HCT116 (cell line): ENCODE data around the gene SCGB2B2. TPM values are rescaled to one million over a fixed set of nuclear protein-coding genes. Genes with fewer than 3 reads are reported as not detected.

ENCODE experiments used
- ATAC-seq: fragments of 200-7000 bp; cut with Tn5 transposase; 2 replicates; pipeline ENCODE4 v1.9.1; 2020; ENCODE audit warnings: mild to moderate bottlenecking, moderate library complexity
- BruUV-seq: library from RNA; stranded (reverse); fragments of 400-500 nt; replicated peaks from 2 replicates; lab custom pipeline; 2021; lab: Mats Ljungman, UMichigan
- CTCF ChIA-PET: fragments of 300-600 bp; sonication (Branson Sonifier 250); formaldehyde crosslinking; loops from one replicate; lab custom pipeline; 2021; ENCODE audit warnings: antibody characterized with exemption; lab: Charles Lee
- POLR2A ChIA-PET: fragments of 300-600, 350-600 bp; sonication (Branson Sonifier 250); formaldehyde crosslinking; loops from one replicate; lab custom pipeline; 2021; ENCODE audit warnings: antibody characterized with exemption; lab: Charles Lee
- RAD21 ChIA-PET, 2 experiments: fragments of 300-600 bp; sonication (Branson Sonifier 250); formaldehyde crosslinking; loops; one replicate each; lab custom pipeline; 2023; ENCODE audit warnings: low total read pairs in 2 of 2; ENCODE audit not compliant: uncharacterized antibody in 2 of 2, unreplicated experiment in 2 of 2, low non-redundant PET in 1 of 2; lab: Charles Lee
- DNase-seq: peaks from one replicate; pipeline ENCODE4 v3.0.0-alpha.2; 2010; ENCODE audit warnings: low read depth, low spot score
- H2AFZ ChIP-seq: fragments of 200-600 bp; shearing (Covaris generic), sonication (generic); 2 replicates; pipeline ENCODE4 v1.6.1; 2017; ENCODE audit warnings: low read depth, mixed run types, mixed read lengths, antibody characterized with exemption, low read length; ENCODE audit not compliant: poor library complexity, severe bottlenecking
- H3K27ac ChIP-seq: 2 replicates; pipeline ENCODE4 v1.5.1; 2012; ENCODE audit warnings: low read depth, low read length
- H3K27me3 ChIP-seq: fragments of 200-600 bp; sonication (generic); 2 replicates; pipeline ENCODE4 v1.6.1; 2016; ENCODE audit warnings: mixed run types, low read length, mixed read lengths; ENCODE audit not compliant: insufficient read depth
- H3K36me3 ChIP-seq, 2 experiments: fragments of 200-500 bp in 1 of 2; fragments of 200-600 bp in 1 of 2; sonication (Bioruptor generic) in 1 of 2; sonication (generic) in 1 of 2; 2 replicates each; pipeline versions ENCODE4 v1.5.1 to v1.6.1; 2014 to 2016; ENCODE audit warnings: low read length in 2 of 2, inconsistent platforms in 1 of 2, mixed read lengths in 1 of 2, mixed run types in 1 of 2; ENCODE audit not compliant: insufficient read depth in 2 of 2, control insufficient read depth in 1 of 2
- H3K4me1 ChIP-seq, 2 experiments: fragments of 200-600 bp in 1 of 2; sonication (generic) in 1 of 2; 2 replicates each; pipeline versions ENCODE4 v1.5.1 to v1.6.1; 2012 to 2017; ENCODE audit warnings: low read length in 2 of 2, inconsistent platforms in 1 of 2, mild to moderate bottlenecking in 1 of 2, mixed read lengths in 1 of 2, mixed run types in 1 of 2, moderate library complexity in 1 of 2; ENCODE audit not compliant: insufficient read depth in 2 of 2, control insufficient read depth in 1 of 2
- H3K4me2 ChIP-seq: fragments of 200-600 bp; sonication (generic); 2 replicates; pipeline ENCODE4 v1.6.1; 2017; ENCODE audit warnings: mixed run types, low read length, mixed read lengths
- H3K4me3 ChIP-seq, 2 experiments: fragments of 200-600 bp in 1 of 2; sonication (generic) in 1 of 2; replicated peaks in 1 of 2; 2 replicates each; pipeline ENCODE4 v1.5.1; 2011 to 2016; ENCODE audit warnings: low read length in 2 of 2, control low read depth in 1 of 2, low read depth in 1 of 2, mild to moderate bottlenecking in 1 of 2, mixed read lengths in 1 of 2, mixed run types in 1 of 2
- H3K79me2 ChIP-seq: fragments of 200-600 bp; sonication (generic); 2 replicates; pipeline ENCODE4 v1.6.1; 2017; ENCODE audit warnings: mild to moderate bottlenecking, mixed run types, low read length, moderate library complexity, mixed read lengths; ENCODE audit not compliant: insufficient read depth
- H3K9ac ChIP-seq: fragments of 200-600 bp; sonication (generic); 2 replicates; pipeline ENCODE4 v1.6.1; 2016; ENCODE audit warnings: low read length, mixed read lengths
- H3K9me2 ChIP-seq: fragments of 200-600 bp; sonication (generic), shearing (Covaris generic); 2 replicates; pipeline ENCODE4 v1.6.1; 2017; ENCODE audit warnings: mixed run types, mild to moderate bottlenecking, moderate library complexity; ENCODE audit not compliant: insufficient read depth
- H3K9me3 ChIP-seq, 2 experiments: fragments of 200-500 bp in 1 of 2; fragments of 200-600 bp in 1 of 2; sonication (Bioruptor generic) in 1 of 2; sonication (generic) in 1 of 2; 2 replicates each; pipeline ENCODE4 v1.6.1; 2014 to 2017; ENCODE audit warnings: low read length in 2 of 2, mixed read lengths in 2 of 2, inconsistent platforms in 1 of 2, low read depth in 1 of 2, mild to moderate bottlenecking in 1 of 2, mixed run types in 1 of 2, moderate library complexity in 1 of 2; ENCODE audit not compliant: control insufficient read depth in 1 of 2, insufficient read depth in 1 of 2
- H4K20me1 ChIP-seq: fragments of 200-600 bp; sonication (generic), shearing (Covaris generic); 2 replicates; pipeline ENCODE4 v1.6.1; 2017; ENCODE audit warnings: mixed run types, mild to moderate bottlenecking, moderate library complexity; ENCODE audit not compliant: insufficient read depth
- EGR1 ChIP-seq: IDR thresholded peaks from 2 replicates; pipeline ENCODE4 v1.6.1; 2012; ENCODE audit warnings: low read depth
- EZH2 ChIP-seq: fragments of 200-600 bp; sonication (generic); IDR thresholded peaks from 2 replicates; pipeline ENCODE4 v1.6.1; 2017; ENCODE audit warnings: antibody characterized with exemption, mixed run types
- EZH2phosphoT487 ChIP-seq: fragments of 200-600 bp; IDR thresholded peaks from 2 replicates; pipeline ENCODE4 v1.6.1; 2018; ENCODE audit warnings: antibody characterized with exemption, borderline replicate concordance
- FOSL1 ChIP-seq: IDR thresholded peaks from 2 replicates; pipeline ENCODE4 v1.6.1; 2012; ENCODE audit warnings: low read depth
- JUND ChIP-seq: IDR thresholded peaks from 2 replicates; pipeline ENCODE4 v1.6.1; 2012
- RAD21 ChIP-seq: IDR thresholded peaks from 2 replicates; pipeline ENCODE4 v1.6.1; 2012; ENCODE audit warnings: low read depth, mild to moderate bottlenecking
- SIN3A ChIP-seq: IDR thresholded peaks from 2 replicates; pipeline ENCODE4 v1.6.1; 2012; ENCODE audit warnings: low read depth
- SP1 ChIP-seq: IDR thresholded peaks from 2 replicates; pipeline ENCODE4 v1.6.1; 2012; ENCODE audit warnings: low read depth
- SRF ChIP-seq: IDR thresholded peaks from 2 replicates; pipeline ENCODE4 v1.6.1; 2012; ENCODE audit warnings: low read depth
- YY1 ChIP-seq: IDR thresholded peaks from 2 replicates; pipeline ENCODE4 v1.6.1; 2011; ENCODE audit warnings: low read length, low read depth, moderate library complexity, mild to moderate bottlenecking; ENCODE audit not compliant: insufficient replicate concordance; ENCODE audit errors: extremely low read depth
- ZFX ChIP-seq: fragments of 450-650 bp; IDR thresholded peaks from 2 replicates; pipeline ENCODE4 v1.6.1; 2017
- ZNF274 ChIP-seq: fragments of 200-500 bp; sonication (Bioruptor generic); IDR thresholded peaks from 2 replicates; pipeline ENCODE4 v1.6.1; 2014; ENCODE audit warnings: mild to moderate bottlenecking, low read depth, low read length, inconsistent platforms
- intact Hi-C: fragments of 100-400 bp; cut with micrococcal nuclease; formaldehyde crosslinking; loops from 2 replicates; pipeline ENCODE4 v1.10.0; 2022
- total RNA-seq: library from RNA; stranded (reverse); gene quantifications from one replicate; pipeline ENCODE4 v1.2.1, GENCODE V29; 2021; ENCODE audit not compliant: unreplicated experiment
- TF ChIP-seq, protein P1 (sequence below): IDR thresholded peaks from 2 replicates; pipeline ENCODE4 v1.6.1; 2012
- TF ChIP-seq, protein P2 (sequence below): IDR thresholded peaks from 2 replicates; pipeline ENCODE4 v1.6.1; 2012
- TF ChIP-seq, protein P3 (sequence below): IDR thresholded peaks from 2 replicates; pipeline ENCODE4 v1.6.1; 2012; ENCODE audit warnings: low read depth

Gene SCGB2B2
- total RNA-seq, 1 experiment from 2014 or later = 0.27 TPM

DNA sequence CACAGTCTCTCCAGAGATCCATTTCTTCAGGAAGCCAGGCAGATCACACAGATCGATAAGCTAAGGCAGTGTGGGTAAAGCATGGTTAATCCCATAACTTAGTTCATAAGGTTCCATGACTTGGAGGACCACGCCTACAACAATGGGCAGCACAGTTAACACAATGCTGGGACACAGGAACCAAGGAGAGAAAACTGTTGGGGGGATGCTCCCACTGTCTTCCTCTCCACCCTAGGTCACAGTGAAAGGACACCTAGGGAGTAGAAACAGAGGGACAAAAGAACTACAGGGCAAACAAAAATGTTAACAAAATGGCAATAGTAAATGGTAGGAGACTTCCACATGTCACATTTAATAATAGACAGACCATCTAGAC, 36.3 kb upstream of the SCGB2B2 start:
- RAD21 ChIA-PET = interaction anchor here in 1 of 2 experiments (1.2 kb wide), 1 partner anchor 73 kb away, joined by 3 read pairs; no protein-coding TSS in a partner anchor
- TF ChIP-seq RAD21 (no peak), EZH2phosphoT487 (no peak), EGR1 (no peak), FOSL1 (no peak), JUND (no peak), EZH2 (no peak), SRF (no peak), ZFX (no peak), ZNF274 (no peak), SP1 (no peak), YY1 (no peak), SIN3A (no peak)
- TF ChIP-seq, protein P1, sequence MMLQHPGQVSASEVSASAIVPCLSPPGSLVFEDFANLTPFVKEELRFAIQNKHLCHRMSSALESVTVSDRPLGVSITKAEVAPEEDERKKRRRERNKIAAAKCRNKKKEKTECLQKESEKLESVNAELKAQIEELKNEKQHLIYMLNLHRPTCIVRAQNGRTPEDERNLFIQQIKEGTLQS = no peak
- TF ChIP-seq, protein P2, sequence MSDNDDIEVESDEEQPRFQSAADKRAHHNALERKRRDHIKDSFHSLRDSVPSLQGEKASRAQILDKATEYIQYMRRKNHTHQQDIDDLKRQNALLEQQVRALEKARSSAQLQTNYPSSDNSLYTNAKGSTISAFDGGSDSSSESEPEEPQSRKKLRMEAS = no peak
- TF ChIP-seq, protein P3, sequence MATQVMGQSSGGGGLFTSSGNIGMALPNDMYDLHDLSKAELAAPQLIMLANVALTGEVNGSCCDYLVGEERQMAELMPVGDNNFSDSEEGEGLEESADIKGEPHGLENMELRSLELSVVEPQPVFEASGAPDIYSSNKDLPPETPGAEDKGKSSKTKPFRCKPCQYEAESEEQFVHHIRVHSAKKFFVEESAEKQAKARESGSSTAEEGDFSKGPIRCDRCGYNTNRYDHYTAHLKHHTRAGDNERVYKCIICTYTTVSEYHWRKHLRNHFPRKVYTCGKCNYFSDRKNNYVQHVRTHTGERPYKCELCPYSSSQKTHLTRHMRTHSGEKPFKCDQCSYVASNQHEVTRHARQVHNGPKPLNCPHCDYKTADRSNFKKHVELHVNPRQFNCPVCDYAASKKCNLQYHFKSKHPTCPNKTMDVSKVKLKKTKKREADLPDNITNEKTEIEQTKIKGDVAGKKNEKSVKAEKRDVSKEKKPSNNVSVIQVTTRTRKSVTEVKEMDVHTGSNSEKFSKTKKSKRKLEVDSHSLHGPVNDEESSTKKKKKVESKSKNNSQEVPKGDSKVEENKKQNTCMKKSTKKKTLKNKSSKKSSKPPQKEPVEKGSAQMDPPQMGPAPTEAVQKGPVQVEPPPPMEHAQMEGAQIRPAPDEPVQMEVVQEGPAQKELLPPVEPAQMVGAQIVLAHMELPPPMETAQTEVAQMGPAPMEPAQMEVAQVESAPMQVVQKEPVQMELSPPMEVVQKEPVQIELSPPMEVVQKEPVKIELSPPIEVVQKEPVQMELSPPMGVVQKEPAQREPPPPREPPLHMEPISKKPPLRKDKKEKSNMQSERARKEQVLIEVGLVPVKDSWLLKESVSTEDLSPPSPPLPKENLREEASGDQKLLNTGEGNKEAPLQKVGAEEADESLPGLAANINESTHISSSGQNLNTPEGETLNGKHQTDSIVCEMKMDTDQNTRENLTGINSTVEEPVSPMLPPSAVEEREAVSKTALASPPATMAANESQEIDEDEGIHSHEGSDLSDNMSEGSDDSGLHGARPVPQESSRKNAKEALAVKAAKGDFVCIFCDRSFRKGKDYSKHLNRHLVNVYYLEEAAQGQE = no peak
- Histone ChIP-seq H3K9ac (no peak overlapping the region), H3K79me2 (no peaks in the 10 kb centered on the region), H4K20me1 (no peaks in the 10 kb centered on the region), H3K27ac (no peak overlapping the region), H3K4me3 (no peak overlapping the region), H2AFZ (peak overlapping the region; percentile 80), H3K36me3 (no peaks in the 10 kb centered on the region), H3K27me3 (no peaks in the 10 kb centered on the region), H3K4me1 (no peaks in the 10 kb centered on the region), H3K9me2 (no peaks in the 10 kb centered on the region), H3K4me2 (peak overlapping the region; percentile 33; the same call in 1 of the 2 replicates), H3K9me3 (0 out of 4 replicates have a peak, but pooled peaks cover 0 to 4% of the 10 kb centered on the region in 2 experiments)
- POLR2A ChIA-PET = no interaction called here
- DNase-seq (no peak), ATAC-seq (peak; percentile 20; the same call in 1 of the 2 replicates)
- no TSS peak for BruUV-seq
- intact Hi-C loops = loop anchor here (5.0 to 10.0 kb wide), 2 partner anchors 568 to 936 kb away; no protein-coding TSS in a partner anchor
- CTCF ChIA-PET = interaction anchor here (0.7 to 2.7 kb wide), 9 partner anchors 20 to 1283 kb away, joined by 3 to 27 read pairs (median 4); partner anchors contain the start of genes SCGB2B2, ZNF181 and ZNF302
